GM21825 (cell line): Measurements from ENCODE around the gene CDH5.
"Not testable (repeated sequence)": the region's sequence is repeated elsewhere in the genome, so short reads cannot be mapped to it uniquely, and the experiment has no call there.

Source experiments
- ATAC-seq: cut with Tn5 transposase; IDR thresholded peaks from one replicate; pipeline ENCODE4 v1.9.1; 2021; ENCODE audit warnings: mild to moderate bottlenecking, moderate library complexity; ENCODE audit not compliant: unreplicated experiment

Gene CDH5

DNA sequence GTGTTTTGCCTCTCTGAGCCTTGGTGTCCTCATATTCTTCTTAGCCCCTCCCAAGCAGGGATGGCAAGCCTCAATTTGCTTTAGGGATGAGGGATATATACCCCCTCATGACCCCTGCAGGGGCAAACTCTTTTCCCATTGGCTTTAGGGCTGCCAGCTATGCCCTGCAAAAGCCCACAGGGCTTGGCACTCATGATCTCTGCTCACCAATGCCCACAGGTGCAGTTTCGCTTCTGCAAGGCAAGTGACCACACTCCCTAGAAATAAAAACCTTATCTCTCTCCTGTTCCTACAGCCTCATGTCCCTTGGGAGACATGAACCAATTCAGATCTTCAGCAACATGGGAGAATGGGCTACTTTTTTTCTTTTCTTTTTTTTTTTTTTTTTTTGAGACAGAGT, 69.4 kb downstream of the CDH5 start:
- ATAC-seq, result no peak

DNA sequence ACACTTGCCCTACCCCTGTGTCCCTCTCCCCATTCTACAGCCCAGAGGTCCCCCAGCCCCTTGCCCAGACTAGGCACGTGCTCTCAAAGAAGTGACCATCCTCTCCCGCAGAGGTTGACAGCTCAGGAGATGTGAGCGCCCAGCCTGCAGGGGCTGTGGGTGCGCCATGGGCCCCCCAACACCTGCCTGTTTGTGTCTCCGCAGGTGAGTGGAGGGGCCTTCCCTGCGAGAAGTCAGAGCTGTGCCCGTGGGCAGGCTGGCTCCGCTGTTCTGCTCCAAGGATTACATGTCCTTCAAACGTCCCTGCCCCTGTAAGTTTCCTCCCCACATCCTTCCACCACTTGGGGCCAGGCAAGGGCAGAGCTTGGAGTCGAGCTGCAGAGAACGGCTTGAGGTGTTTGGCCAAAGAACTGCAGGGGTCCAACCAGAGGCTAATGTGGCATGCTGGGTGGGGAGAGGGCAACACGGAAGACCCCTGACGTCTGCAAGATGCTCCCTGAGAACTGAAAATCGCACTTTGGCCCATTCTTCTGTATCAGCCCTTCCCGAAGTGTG, 71.0 kb downstream of the CDH5 start:
- no peak for ATAC-seq

DNA sequence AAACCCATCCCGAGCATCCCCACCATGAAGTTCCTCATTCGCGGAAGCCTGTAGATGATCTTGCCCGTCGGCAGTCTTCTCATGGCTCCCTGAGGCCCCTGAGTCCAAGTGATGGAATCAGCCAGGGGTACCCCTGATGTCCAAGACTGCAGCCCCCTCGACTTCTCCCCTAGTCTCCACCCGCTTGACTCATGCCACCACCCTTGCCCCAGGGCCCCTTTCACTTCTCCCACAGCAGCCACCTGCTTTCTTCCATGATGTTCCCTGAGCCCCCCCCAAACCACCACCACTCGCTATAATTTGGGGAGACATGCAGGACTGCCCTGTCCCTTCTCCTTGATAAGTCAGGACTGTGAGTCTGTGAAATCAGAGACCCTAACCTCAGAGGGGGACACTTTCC, 72.0 kb downstream of the CDH5 start:
- no peak for ATAC-seq

DNA sequence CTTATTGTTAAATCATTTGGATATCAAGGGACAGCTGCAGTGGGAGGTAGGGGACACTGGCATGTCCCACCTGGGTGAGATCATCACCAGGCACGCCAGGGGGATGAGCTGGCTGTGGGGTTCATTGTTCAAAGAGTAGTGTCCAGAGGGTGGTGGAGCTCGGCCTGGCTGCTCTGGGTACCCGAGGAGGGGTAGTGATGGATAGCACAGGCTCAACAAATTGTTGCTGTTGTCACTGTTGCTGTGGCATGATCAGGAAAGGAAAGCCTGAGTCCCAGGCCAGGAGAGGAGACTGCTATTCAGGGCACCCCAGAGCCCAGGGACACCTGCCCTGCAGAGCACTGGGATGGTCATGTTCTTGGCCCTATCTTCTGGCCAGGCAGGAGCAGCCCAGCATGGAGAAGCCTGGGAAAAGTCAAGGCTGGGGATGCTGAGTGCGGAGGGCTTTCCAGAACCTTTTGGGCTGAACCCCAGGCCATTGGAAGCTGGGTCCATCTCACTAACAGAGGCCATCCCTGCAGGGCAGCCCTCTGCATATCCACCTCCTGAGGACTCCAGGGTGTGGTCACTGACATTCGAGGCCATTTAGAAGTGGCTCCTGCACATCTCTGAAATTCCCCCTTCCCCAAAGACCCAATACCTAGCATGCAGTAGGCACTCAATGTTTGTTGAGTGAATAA, 72.7 kb downstream of the CDH5 start:
- ATAC-seq, result no peak

DNA sequence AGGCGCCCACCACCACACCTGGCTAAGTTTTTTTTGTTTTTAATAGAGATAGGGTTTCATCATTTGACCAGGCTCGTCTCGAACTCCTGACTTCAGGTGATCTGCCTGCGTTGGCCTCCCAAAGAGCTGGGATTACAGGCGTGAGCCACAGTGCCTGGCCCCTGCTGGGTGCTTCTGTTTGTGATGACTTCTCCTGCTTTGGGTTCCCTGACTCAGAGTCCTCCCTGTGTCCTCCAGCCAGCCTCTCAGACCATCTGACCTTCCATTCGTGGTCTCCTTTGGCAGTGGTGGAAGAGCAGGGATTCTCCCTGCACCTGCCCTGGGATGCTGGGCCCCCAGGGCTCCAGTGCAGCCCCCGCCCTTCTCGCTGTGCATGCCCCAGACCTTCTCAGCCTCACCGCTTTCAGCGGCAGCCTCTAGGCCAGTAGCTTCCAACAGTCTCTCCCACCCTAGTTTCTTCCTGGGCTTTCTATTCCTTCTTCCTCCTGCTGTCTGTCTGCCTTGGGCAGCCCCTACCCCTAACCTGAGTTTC, 73.8 kb downstream of the CDH5 start:
- no peak for ATAC-seq

DNA sequence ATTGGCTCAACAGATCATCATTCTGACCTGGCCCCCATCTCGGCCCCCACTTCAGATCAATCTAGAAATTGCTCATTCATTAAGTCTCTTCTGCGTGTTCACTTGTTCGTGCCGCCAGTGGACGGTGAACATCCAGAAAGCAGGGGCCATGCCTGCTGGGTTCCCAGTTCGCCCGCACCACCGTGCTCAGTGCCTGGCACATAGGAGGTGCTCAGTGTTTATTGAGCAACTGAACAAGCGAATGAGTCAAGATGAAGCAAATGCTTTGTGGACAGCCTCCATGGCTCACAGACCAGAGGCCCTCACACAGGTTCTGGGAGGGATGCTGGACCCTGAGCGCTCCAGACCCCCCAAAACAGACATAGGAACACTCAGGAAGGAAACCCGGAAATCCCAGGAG, 74.5 kb downstream of the CDH5 start:
- ATAC-seq, result no peak

DNA sequence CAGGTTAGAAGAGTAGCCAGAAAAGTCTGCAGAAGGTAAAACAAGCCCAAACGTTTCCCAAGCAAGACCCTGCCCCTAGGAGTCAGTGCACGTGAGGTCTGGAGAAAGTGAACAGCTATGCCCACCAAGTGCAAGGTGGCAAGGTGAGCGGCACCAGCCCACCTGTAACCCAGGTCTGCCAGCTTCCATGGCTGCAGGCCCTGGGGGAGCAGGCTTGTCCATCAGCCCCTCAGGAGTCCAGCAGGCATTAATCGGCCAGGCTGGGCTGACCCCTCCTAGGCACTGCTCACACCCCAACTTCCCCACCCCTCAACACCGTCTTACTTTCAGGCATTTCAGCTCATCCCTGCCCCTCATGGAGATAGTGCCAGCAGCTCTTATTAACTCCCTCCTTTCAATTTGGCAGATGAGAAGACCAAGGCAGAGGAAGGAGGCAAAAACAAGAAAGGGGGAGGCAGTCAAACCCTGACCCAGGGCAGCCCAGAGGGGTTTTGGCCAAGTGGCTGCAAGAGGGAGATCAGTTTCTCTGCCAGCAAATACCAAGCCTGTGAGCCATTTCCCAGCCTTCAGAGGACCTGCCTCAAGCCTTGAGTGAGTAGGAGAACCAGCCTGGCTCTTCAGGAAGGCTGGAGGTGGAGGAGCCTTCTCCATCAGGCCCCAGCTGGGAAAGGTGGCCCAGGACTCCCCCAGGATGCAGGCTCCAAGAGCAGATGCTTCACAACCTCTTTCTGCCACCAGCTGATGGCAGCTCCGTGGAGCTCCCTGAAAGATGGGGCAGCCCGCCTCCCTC, 75.3 kb downstream of the CDH5 start:
- ATAC-seq, result no peak

DNA sequence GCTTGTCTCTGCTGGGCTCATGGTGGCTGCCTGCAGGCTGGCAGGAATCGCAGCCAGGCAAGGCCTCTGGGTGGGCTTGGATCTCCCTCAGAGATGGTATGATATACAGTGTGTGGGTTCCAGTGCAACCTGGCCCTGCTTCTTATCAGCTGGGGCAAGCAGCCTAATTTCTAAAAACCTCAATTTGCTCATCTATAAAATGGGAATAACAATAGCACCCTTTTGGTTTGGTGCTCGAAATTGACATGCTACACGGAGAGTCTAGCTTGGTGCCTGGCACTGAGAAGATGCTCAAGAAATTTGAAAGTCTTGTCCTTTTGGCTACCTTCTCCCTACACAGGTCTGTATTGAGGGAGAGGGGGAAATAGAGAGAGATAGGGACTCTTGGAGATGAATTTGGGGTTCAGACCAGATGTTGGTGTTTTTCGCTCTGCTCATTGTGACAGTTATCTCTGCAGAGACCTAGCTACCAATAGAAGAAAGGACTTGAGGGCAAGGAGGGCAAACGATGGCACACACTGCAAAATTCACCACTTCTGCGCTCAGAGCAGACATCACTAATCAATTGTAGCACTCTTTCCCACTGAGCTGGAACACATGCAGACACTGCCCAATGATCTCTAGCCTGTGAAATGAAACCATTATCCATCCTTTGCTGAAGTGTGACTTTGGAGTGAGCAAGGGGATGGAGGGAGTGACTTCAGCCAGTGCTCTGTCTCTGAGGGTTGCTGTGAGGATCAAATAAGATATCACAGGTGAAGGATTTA, 76.2 kb downstream of the CDH5 start:
- no peak for ATAC-seq

DNA sequence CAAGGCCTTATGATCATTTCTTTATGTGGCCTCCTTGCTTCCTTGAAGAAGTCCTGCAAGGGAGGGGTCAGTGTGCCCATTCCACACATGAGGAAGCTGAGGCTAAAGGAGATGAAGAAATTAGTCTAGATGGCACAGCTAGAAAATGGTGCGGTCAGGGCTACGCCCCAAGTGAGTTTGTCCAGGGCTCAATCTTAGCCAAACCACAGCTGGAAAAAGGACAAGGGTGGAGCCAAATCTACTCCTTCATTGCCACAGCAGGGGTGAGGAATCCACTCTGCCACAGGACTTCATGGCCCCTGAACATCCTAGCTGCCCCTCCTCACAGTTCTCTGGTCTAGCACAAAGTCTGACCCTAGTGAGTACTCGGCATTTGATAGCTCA, 76.8 kb downstream of the CDH5 start:
- ATAC-seq, result no peak

DNA sequence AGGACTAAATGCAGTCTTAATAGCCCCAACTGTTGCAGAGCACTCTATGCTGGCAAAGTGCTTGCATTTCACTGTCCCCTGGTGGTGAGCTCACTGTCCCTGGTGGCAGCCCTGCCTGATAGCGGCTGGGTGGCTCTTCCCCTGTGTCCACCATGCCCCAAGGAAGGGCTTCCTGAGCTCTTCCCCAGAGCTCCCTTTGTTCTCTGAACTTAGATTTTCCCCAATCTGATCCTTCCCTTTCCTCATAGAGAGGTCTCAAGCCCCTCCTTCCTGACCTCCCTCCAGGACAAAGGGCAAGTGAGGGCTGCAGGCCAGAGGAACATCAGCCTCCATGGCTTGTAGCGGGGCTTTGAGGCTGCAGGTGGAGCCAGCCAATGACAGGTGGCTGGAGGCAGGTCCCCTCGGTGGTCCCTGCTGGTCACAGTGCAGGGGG, 77.6 kb downstream of the CDH5 start:
- ATAC-seq, result no peak

DNA sequence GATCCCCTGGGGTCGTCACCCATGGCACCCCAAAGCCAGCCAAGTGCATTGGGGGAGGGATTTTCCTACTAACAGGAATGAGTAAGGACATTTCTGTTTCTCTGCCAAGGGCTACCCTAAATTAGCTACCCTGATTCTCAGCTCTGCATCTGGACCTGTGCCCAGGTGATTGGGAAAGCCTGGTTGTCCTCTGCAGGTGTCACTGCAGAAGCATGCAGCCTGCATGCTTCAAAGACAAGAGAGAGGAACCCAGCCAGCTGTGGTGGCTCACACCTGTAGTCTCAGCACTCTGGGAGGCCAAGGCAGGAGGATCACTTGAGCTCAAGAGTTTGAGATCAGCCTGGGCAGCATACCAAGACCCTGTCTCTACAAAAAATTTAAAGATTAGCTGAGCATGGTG, 80.2 kb downstream of the CDH5 start:
- ATAC-seq, result no peak

DNA sequence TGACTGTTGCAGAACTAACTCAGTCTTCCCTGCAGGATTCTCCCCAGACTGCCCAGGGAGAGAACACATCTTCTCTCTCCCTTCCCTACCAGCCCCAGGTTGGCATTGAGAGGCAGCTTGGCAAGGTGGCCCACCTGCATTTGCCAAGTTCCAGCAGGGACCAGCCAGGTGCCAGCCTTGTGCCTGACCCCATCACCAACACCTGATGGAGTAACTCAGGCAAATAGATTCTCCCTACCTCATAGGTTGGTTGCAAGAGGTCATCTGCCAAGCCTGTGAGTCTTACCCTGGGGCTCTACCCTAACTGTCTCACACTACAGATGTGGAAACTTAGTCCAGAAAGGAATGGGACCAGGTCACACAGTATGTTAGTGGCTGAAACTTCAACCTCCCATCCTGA, 81.0 kb downstream of the CDH5 start:
- no peak for ATAC-seq

DNA sequence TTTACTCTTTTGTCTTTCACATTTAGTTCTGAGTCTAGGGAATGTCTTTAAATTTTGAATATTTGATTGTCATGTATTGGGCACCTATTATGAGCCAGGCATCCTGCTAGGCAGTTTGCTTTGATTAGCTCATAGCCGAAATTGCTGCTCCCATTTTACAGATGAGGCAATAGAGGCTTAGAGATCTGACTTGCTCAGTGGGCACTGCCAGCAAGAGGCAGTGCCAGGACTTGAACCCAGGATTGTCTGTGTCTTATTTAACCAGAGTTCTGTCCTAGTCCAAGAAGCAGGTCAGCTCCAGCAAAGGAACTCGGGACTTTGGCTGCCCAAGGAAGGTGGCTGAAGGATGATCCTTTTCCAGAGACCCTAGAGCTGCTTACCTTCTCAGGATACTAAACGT, 85.1 kb downstream of the CDH5 start:
- ATAC-seq, result no peak

DNA sequence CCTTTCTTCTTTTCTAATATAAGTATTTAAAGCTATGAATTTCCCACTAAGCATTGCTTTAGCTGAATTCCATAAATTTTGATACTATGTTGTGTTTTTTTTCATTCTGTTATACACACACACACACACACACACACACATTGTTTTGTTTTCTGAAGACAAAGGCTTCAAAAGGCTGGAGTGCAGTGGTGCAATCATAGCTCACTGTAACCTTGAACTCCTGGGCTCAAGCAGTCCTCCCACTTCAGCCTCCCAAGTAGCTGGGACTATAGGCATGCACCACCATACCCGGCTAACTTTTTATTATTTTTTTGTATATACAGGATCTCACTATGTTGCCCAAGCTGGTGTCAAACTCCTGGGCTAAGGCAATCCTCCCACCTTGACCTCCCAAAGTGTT, 86.7 kb downstream of the CDH5 start:
- not testable (repeated sequence) for ATAC-seq
